ENCODE data around the gene ARL6IP4. TPM values are rescaled to one million over a fixed set of nuclear protein-coding genes. Genes with fewer than 3 reads are reported as not detected.
A peak's percentile ranks its signal among the peaks of the same experiment; 100 is the strongest.

ARL6IP4 gene
- total RNA-seq, 2 experiments from 2014 or later: 228 to 263 TPM

GRCh38 chr12:122946690-122947341, 33.7 kb upstream of the ARL6IP4 start:
- TF ChIP-seq CTCF (conservative IDR thresholded peaks at IDR 0.05; ENCODE audit: low read length): peak; percentile 58
- TF ChIP-seq EZH2phosphoT487 (IDR thresholded peaks at IDR 0.05; ENCODE audit: borderline replicate concordance, low read depth, low read length): no peak
- H2AFZ ChIP-seq (ENCODE audit: low read length): no peak overlapping the region
- H3K9me2 ChIP-seq (ENCODE audit: insufficient read depth, low read length): no peaks in the 10 kb centered on the region
- H3K4me2 ChIP-seq (ENCODE audit: low read length): no peak overlapping the region
- peak; percentile 29 for DNase-seq (ENCODE audit: low spot score)
- no peaks in the 10 kb centered on the region for H3K9me3 ChIP-seq (ENCODE audit: low read length)
- BruUV-seq (replicated peaks): no TSS peak
- no peaks in the 10 kb centered on the region for H4K20me1 ChIP-seq (ENCODE audit: insufficient read depth, low read length)
- CTCF ChIA-PET (ENCODE audit: unreplicated experiment): no interaction called here
- POLR2A ChIA-PET: interaction anchor here (0.6 kb wide), 1 partner anchor 288 kb away, joined by 4 read pairs; no protein-coding TSS in a partner anchor
- peaks cover 3% of the 10 kb centered on the region for H3K4me1 ChIP-seq (ENCODE audit: insufficient read depth, low read length, poor library complexity, severe bottlenecking)
- intact Hi-C loops (cut with micrococcal nuclease; ENCODE audit: unreplicated experiment): no loop called here
- H3K27ac ChIP-seq (ENCODE audit: low read depth, low read length, poor library complexity, severe bottlenecking): no peak overlapping the region
- H3K36me3 ChIP-seq (ENCODE audit: insufficient read depth, low read length): no peaks in the 10 kb centered on the region
- no peak overlapping the region for H3K4me3 ChIP-seq (ENCODE audit: low read depth, low read length, poor library complexity, severe bottlenecking)
- H3K79me2 ChIP-seq (ENCODE audit: insufficient read depth, low read depth, low read length): no peaks in the 10 kb centered on the region

- Histone ChIP-seq H4K20me1 (ENCODE audit: insufficient read depth, low read length) (no peaks in the 10 kb centered on the region), H3K79me2 (ENCODE audit: insufficient read depth, low read depth, low read length) (no peaks in the 10 kb centered on the region), H3K4me2 (ENCODE audit: low read length) (no peak overlapping the region), H3K9me2 (ENCODE audit: insufficient read depth, low read length) (no peaks in the 10 kb centered on the region), H3K27ac (ENCODE audit: low read depth, low read length, poor library complexity, severe bottlenecking) (no peak overlapping the region), H3K9me3 (ENCODE audit: low read length) (no peaks in the 10 kb centered on the region), H2AFZ (ENCODE audit: low read length) (no peak overlapping the region), H3K36me3 (ENCODE audit: insufficient read depth, low read length) (no peaks in the 10 kb centered on the region), H3K4me1 (ENCODE audit: insufficient read depth, low read length, poor library complexity, severe bottlenecking) (peaks cover 3% of the 10 kb centered on the region), H3K4me3 (ENCODE audit: low read depth, low read length, poor library complexity, severe bottlenecking) (no peak overlapping the region)
- no peak for TF ChIP-seq CTCF (conservative IDR thresholded peaks at IDR 0.05; ENCODE audit: low read length)
- no peak for TF ChIP-seq EZH2phosphoT487 (IDR thresholded peaks at IDR 0.05; ENCODE audit: borderline replicate concordance, low read depth, low read length)
- ChIA-PET CTCF (ENCODE audit: unreplicated experiment) (no interaction called here), POLR2A (no interaction called here)
- no peak for DNase-seq (ENCODE audit: low spot score)
- BruUV-seq (replicated peaks): no TSS peak
- intact Hi-C loops (cut with micrococcal nuclease; ENCODE audit: unreplicated experiment): no loop called here
Observed at GRCh38 chr12:122947352-122947792, 33.1 kb upstream of the ARL6IP4 start.

GRCh38 chr12:122948605-122949004, 31.9 kb upstream of the ARL6IP4 start:
- no peaks in the 10 kb centered on the region for H4K20me1 ChIP-seq (ENCODE audit: insufficient read depth, low read length)
- no TSS peak for BruUV-seq (replicated peaks)
- no peak overlapping the region for H2AFZ ChIP-seq (ENCODE audit: low read length)
- H3K4me1 ChIP-seq (ENCODE audit: insufficient read depth, low read length, poor library complexity, severe bottlenecking): peaks cover 3% of the 10 kb centered on the region
- H3K9me3 ChIP-seq (ENCODE audit: low read length): no peaks in the 10 kb centered on the region
- TF ChIP-seq EZH2phosphoT487 (IDR thresholded peaks at IDR 0.05; ENCODE audit: borderline replicate concordance, low read depth, low read length) (no peak), CTCF (conservative IDR thresholded peaks at IDR 0.05; ENCODE audit: low read length) (no peak)
- H3K4me2 ChIP-seq (ENCODE audit: low read length): no peak overlapping the region
- no peaks in the 10 kb centered on the region for H3K79me2 ChIP-seq (ENCODE audit: insufficient read depth, low read depth, low read length)
- ChIA-PET POLR2A (no interaction called here), CTCF (ENCODE audit: unreplicated experiment) (no interaction called here)
- no peak overlapping the region for H3K4me3 ChIP-seq (ENCODE audit: low read depth, low read length, poor library complexity, severe bottlenecking)
- no peak for DNase-seq (ENCODE audit: low spot score)
- no peaks in the 10 kb centered on the region for H3K36me3 ChIP-seq (ENCODE audit: insufficient read depth, low read length)
- intact Hi-C loops (cut with micrococcal nuclease; ENCODE audit: unreplicated experiment): no loop called here
- H3K27ac ChIP-seq (ENCODE audit: low read depth, low read length, poor library complexity, severe bottlenecking): no peak overlapping the region
- no peaks in the 10 kb centered on the region for H3K9me2 ChIP-seq (ENCODE audit: insufficient read depth, low read length)

All from OCI-LY7 (cell line).